OCI-LY1 (cell line): ENCODE measurements around the gene PPP1CB.

ENCODE experiments used
- H2AFZ ChIP-seq: fragments of 200-600 bp; sonication (generic), shearing (Covaris generic); 2 replicates; pipeline ENCODE4 v1.6.0; 2014; ENCODE audit warnings: antibody characterized with exemption, mild to moderate bottlenecking, low read length
- H3F3A ChIP-seq: fragments of 200-600 bp; sonication (generic), shearing (Covaris generic); 2 replicates; pipeline ENCODE4 v1.6.0; 2014; ENCODE audit warnings: mild to moderate bottlenecking, antibody characterized with exemption, low read length, moderate library complexity; ENCODE audit not compliant: insufficient read depth
- H3K27ac ChIP-seq: fragments of 200-600 bp; sonication (generic); 2 replicates; pipeline ENCODE4 v1.5.1; 2014; ENCODE audit warnings: low read length, mixed run types, mild to moderate bottlenecking, low read depth; ENCODE audit not compliant: poor library complexity, severe bottlenecking
- H3K27me3 ChIP-seq: fragments of 200-600 bp; sonication (generic); 2 replicates; pipeline ENCODE4 v1.6.0; 2014; ENCODE audit warnings: antibody characterized with exemption, mild to moderate bottlenecking, low read length, moderate library complexity; ENCODE audit not compliant: insufficient read depth
- H3K36me3 ChIP-seq: fragments of 200-600 bp; sonication (generic); 2 replicates; pipeline ENCODE4 v1.6.1; 2014; ENCODE audit warnings: mild to moderate bottlenecking, antibody characterized with exemption, low read length, moderate library complexity, mixed read lengths; ENCODE audit not compliant: insufficient read depth
- H3K4me1 ChIP-seq: fragments of 200-600 bp; sonication (generic); 2 replicates; pipeline ENCODE4 v1.5.1; 2014; ENCODE audit warnings: mild to moderate bottlenecking, low read length, moderate library complexity; ENCODE audit not compliant: insufficient read depth, severe bottlenecking
- H3K4me2 ChIP-seq: fragments of 200-600 bp; sonication (generic), shearing (Covaris generic); 2 replicates; pipeline ENCODE4 v1.6.1; 2014; ENCODE audit warnings: low read length
- H3K4me3 ChIP-seq: fragments of 200-600 bp; sonication (generic); 2 replicates; pipeline ENCODE4 v1.5.1; 2014; ENCODE audit warnings: low read length, low read depth, mild to moderate bottlenecking, mixed read lengths; ENCODE audit not compliant: poor library complexity, severe bottlenecking
- H3K79me2 ChIP-seq: fragments of 200-600 bp; shearing (Covaris generic); 2 replicates; pipeline ENCODE4 v1.6.1; 2016; ENCODE audit warnings: mixed run types, low read length, mixed read lengths; ENCODE audit not compliant: insufficient read depth
- H3K9ac ChIP-seq: fragments of 200-600 bp; sonication (generic), shearing (Covaris generic); 2 replicates; pipeline ENCODE4 v1.6.1; 2014; ENCODE audit warnings: mild to moderate bottlenecking, low read length, mixed read lengths
- H3K9me2 ChIP-seq: fragments of 200-600 bp; sonication (generic), shearing (Covaris generic); 2 replicates; pipeline ENCODE4 v1.6.1; 2014; ENCODE audit warnings: low read depth, mild to moderate bottlenecking, low read length, mixed read lengths
- H3K9me3 ChIP-seq: fragments of 200-600 bp; shearing (Covaris generic); 2 replicates; pipeline ENCODE4 v1.6.1; 2014; ENCODE audit warnings: low read length, mixed read lengths
- H4K20me1 ChIP-seq: fragments of 200-600 bp; sonication (generic), shearing (Covaris generic); 2 replicates; pipeline ENCODE4 v1.6.0; 2016; ENCODE audit warnings: mild to moderate bottlenecking, low read length; ENCODE audit not compliant: insufficient read depth
- EZH2 ChIP-seq: fragments of 200-600 bp; sonication (generic), shearing (Covaris generic); IDR thresholded peaks from 2 replicates; pipeline ENCODE4 v1.8.0; 2017; ENCODE audit warnings: borderline replicate concordance, mixed run types, mild to moderate bottlenecking, antibody characterized with exemption, low read length, moderate library complexity, mixed read lengths
- TF ChIP-seq, protein P1 (sequence below): fragments of 200-600 bp; sonication (generic), shearing (Covaris generic); IDR thresholded peaks from 2 replicates; pipeline ENCODE4 v1.5.1; 2017; ENCODE audit warnings: mild to moderate bottlenecking, antibody characterized with exemption, low read length, moderate library complexity, mixed read lengths

PPP1CB gene

DNA sequence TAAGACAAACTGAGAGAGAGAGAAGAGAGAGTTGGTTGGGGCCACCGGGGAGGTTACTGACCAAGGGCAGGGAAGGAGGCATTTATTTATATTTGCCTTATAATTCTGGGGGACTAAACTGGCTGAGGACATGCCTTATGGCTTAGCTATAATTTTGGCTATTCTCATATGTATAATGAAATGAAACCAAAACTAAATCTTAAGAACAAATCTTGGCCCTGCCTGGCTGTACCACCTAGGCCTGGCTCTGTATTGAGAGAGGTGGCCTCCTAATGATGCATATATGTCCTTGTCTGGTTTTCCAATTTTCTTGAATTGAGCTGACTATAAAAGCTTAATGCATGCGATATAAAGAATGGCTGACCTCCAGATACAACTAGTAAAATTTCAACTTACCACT is 3.5 kb upstream of the PPP1CB start:
- no peaks in the 10 kb centered on the region for H4K20me1 ChIP-seq
- H3K79me2 ChIP-seq, result peaks cover 12% of the 10 kb centered on the region
- H3K27ac ChIP-seq, result no peak overlapping the region
- H3K27me3 ChIP-seq, result no peaks in the 10 kb centered on the region
- H3K4me1 ChIP-seq, result peaks cover 16% of the 10 kb centered on the region
- H3K9ac ChIP-seq, result no peak overlapping the region
- no peak overlapping the region for H2AFZ ChIP-seq
- H3K36me3 ChIP-seq, result no peaks in the 10 kb centered on the region
- no peaks in the 10 kb centered on the region for H3F3A ChIP-seq
- H3K4me2 ChIP-seq, result no peak overlapping the region
- no peaks in the 10 kb centered on the region for H3K9me2 ChIP-seq
- H3K9me3 ChIP-seq, result no peaks in the 10 kb centered on the region
- TF ChIP-seq EZH2, result no peak
- TF ChIP-seq, protein P1, sequence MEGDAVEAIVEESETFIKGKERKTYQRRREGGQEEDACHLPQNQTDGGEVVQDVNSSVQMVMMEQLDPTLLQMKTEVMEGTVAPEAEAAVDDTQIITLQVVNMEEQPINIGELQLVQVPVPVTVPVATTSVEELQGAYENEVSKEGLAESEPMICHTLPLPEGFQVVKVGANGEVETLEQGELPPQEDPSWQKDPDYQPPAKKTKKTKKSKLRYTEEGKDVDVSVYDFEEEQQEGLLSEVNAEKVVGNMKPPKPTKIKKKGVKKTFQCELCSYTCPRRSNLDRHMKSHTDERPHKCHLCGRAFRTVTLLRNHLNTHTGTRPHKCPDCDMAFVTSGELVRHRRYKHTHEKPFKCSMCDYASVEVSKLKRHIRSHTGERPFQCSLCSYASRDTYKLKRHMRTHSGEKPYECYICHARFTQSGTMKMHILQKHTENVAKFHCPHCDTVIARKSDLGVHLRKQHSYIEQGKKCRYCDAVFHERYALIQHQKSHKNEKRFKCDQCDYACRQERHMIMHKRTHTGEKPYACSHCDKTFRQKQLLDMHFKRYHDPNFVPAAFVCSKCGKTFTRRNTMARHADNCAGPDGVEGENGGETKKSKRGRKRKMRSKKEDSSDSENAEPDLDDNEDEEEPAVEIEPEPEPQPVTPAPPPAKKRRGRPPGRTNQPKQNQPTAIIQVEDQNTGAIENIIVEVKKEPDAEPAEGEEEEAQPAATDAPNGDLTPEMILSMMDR, result no peak
- H3K4me3 ChIP-seq, result no peak overlapping the region

DNA sequence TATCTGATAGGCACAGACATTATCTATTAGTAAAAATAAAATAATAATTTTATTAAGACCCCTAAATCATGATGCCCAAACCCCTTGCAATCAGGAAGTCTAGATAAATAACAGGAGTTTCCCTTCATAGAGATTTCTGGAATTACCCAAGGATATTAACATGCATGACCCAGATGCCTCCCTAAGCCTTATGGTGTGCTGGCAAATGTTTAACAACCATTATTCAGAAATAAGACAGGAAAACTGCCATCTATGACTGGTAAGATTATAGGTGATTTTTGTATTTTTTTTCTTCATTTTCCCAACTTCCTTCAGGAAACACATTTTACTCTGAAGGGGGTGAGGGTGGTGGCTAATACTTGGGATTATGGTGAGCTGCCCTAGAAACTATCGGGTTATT is 2.7 kb upstream of the PPP1CB start:
- no peaks in the 10 kb centered on the region for H3K9me3 ChIP-seq
- no peak overlapping the region for H3K4me3 ChIP-seq
- no peaks in the 10 kb centered on the region for H3K36me3 ChIP-seq
- H3K9me2 ChIP-seq, result no peaks in the 10 kb centered on the region
- H2AFZ ChIP-seq, result no peak overlapping the region
- TF ChIP-seq, protein P1, result no peak
- no peak for TF ChIP-seq EZH2
- H4K20me1 ChIP-seq, result no peaks in the 10 kb centered on the region
- no peaks in the 10 kb centered on the region for H3F3A ChIP-seq
- H3K27ac ChIP-seq, result no peak overlapping the region
- H3K27me3 ChIP-seq, result no peaks in the 10 kb centered on the region
- H3K4me2 ChIP-seq, result no peak overlapping the region
- H3K4me1 ChIP-seq, result peaks cover 18% of the 10 kb centered on the region
- H3K9ac ChIP-seq, result no peak overlapping the region
- peaks cover 20% of the 10 kb centered on the region for H3K79me2 ChIP-seq

DNA sequence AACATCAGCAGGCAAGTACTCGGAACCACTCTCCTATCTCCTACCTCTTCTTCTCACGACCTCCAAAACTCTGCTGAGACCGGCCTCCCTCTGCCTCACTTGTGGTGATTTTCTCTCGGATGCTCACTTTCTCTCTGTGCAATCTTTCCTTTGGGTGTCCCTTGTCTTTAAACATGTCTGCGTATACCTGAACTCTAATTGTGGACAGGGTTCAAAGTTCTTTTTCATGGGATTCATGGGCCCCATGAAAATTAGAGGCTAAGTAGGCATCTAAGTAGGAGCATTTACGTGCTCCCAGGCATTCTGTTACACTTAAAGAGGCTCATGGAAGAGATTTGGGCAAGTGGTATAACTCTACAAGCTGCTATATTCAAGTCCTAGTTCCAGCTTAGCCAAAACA is 2.1 kb upstream of the PPP1CB start:
- H3K79me2 ChIP-seq, result peaks cover 25% of the 10 kb centered on the region
- H3K4me1 ChIP-seq, result peaks cover 24% of the 10 kb centered on the region
- no peaks in the 10 kb centered on the region for H3K36me3 ChIP-seq
- H3K27me3 ChIP-seq, result no peaks in the 10 kb centered on the region
- no peak overlapping the region for H3K27ac ChIP-seq
- no peaks in the 10 kb centered on the region for H3F3A ChIP-seq
- no peak overlapping the region for H3K4me3 ChIP-seq
- H4K20me1 ChIP-seq, result no peaks in the 10 kb centered on the region
- H3K9ac ChIP-seq, result no peak overlapping the region
- H3K9me2 ChIP-seq, result no peaks in the 10 kb centered on the region
- H3K9me3 ChIP-seq, result no peaks in the 10 kb centered on the region
- H3K4me2 ChIP-seq, result no peak overlapping the region
- no peak overlapping the region for H2AFZ ChIP-seq
- TF ChIP-seq, protein P1, result no peak
- no peak for TF ChIP-seq EZH2
